Inflammatory macrophage (primary cell): Measurements from ENCODE around the gene PLK2.

Source experiments
- DNase-seq, 2 donors: peaks; one replicate each; pipeline ENCODE4 v3.0.0-alpha.2; 2020 to 2022

The PLK2 gene

GRCh38 chr5:58477760-58478376, 18.0 kb upstream of the PLK2 start:
- peak; percentile 8 to 30 for DNase-seq

- no peak for DNase-seq
Observed at GRCh38 chr5:58475404-58475803, 15.5 kb upstream of the PLK2 start.

GRCh38 chr5:58469896-58470295, 10.0 kb upstream of the PLK2 start:
- DNase-seq = peak; percentile 43 to 62

DNA sequence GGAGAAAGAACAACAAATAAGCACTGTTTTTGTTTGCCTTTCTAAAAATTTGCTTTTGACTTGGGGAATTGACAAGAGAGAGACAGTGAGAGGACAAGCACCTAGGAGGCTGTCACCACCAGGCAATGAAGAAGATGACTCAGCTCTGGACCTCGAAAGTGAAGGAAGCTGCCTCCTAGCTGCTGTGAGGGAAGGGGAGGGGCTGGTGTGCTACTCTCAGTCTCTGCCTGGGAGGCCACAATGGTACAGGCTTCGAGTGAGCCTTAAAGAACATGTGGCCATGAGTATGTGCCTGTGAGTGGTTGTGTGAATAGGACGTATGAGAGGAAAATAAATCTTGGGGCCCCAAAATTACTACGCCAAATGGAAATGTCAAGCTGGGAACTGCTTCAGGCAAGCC, 7.1 kb upstream of the PLK2 start:
- DNase-seq = peak; percentile 24 to 55

GRCh38 chr5:58462623-58463230, 2.8 kb upstream of the PLK2 start:
- peak; percentile 68 to 88 for DNase-seq

GRCh38 chr5:58462154-58462553, 2.3 kb upstream of the PLK2 start:
- peak; percentile 19 to 53 for DNase-seq

DNA sequence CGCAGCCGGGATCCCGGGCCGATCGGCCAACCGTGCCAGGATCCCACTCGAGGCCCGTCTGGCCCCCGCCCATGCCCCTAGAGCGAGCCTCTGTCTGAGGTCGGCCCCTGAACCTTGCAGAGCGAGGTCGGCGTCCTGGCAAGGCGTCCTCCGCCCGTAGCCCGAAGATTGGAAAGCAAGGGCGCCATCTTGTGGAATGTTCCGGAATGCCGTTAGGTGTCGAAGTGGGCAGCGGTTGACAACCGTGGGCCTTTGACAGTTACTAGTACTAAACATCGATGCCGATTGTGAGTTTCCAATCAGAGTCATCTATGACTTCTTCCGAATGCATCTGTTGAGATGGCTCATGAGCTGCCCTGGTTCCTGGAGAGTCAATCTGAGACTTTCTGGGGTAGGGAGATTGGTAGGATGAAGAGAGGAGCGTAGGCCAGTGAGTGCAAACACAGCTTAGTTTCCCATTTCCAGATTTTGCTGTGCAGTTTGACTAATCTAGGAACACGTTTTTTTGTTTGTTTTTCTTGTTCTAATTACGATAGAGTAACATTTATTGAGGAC, 923 bp upstream of the PLK2 start:
- peak; percentile 91 to 94 for DNase-seq

- DNase-seq = peak; percentile 1 to 22
Observed at GRCh38 chr5:58459146-58460001, 512 bp downstream of the PLK2 start.

GRCh38 chr5:58458743-58459145, 1.1 kb downstream of the PLK2 start:
- DNase-seq = no peak

DNA sequence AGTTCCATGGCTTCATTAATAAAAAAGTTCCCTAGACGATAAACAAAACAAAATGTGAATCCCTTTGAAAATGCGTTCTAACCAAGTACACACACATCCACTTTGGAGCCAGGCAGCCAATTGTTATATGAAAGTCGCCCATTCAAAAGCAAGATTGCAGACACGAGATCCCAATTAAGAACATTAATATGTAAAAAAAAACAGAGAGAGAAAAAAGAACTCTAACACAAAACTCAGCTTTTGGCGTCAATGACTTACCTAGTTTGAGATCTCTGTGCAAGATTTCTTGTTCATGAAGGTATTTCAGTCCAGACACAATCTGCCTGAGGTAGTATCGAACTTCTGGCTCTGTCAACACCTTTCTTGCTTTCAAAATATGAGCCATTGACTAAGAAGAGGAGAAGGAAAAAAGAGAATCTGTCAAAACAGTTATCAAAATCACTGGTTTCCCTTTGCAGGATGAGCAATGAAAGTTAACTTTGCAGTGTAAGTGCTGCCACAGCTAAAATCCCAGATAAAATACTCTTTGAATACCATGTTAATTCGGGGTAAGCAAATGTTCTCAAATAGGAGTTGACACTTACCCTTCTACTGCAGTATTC, 1.6 kb downstream of the PLK2 start:
- no peak for DNase-seq

- DNase-seq = no peak
Observed at GRCh38 chr5:58457050-58457449, 2.8 kb downstream of the PLK2 start.

DNA sequence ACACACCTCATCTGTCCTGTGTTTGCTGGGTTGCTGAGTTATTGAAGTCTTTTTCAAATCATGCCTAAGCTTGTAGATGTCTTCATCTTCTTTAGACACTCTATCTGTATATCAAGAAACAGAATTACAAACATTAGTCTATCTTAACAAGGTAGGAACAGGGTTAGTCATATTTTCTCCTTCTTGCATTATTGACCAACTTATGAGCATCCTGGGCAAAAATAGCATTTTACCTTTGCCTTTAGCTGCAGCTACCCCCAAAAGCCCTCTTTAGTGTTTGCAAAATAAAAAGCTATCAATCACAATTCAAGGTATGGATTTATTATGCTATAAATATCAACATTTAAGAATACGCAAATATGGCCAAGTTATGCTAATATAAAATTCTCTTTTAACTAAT, 3.4 kb downstream of the PLK2 start:
- no peak for DNase-seq

GRCh38 chr5:58456026-58456425, 3.9 kb downstream of the PLK2 start:
- DNase-seq = no peak

- DNase-seq = no peak
Observed at GRCh38 chr5:58455480-58455879, 4.4 kb downstream of the PLK2 start.

GRCh38 chr5:58455066-58455465, 4.8 kb downstream of the PLK2 start:
- DNase-seq = no peak

- no peak for DNase-seq
Observed at GRCh38 chr5:58454025-58454424, 5.9 kb downstream of the PLK2 start.

- DNase-seq = no peak
Observed at GRCh38 chr5:58453306-58453705, 6.6 kb downstream of the PLK2 start.

GRCh38 chr5:58452566-58453258, 7.2 kb downstream of the PLK2 start:
- no peak for DNase-seq

DNA sequence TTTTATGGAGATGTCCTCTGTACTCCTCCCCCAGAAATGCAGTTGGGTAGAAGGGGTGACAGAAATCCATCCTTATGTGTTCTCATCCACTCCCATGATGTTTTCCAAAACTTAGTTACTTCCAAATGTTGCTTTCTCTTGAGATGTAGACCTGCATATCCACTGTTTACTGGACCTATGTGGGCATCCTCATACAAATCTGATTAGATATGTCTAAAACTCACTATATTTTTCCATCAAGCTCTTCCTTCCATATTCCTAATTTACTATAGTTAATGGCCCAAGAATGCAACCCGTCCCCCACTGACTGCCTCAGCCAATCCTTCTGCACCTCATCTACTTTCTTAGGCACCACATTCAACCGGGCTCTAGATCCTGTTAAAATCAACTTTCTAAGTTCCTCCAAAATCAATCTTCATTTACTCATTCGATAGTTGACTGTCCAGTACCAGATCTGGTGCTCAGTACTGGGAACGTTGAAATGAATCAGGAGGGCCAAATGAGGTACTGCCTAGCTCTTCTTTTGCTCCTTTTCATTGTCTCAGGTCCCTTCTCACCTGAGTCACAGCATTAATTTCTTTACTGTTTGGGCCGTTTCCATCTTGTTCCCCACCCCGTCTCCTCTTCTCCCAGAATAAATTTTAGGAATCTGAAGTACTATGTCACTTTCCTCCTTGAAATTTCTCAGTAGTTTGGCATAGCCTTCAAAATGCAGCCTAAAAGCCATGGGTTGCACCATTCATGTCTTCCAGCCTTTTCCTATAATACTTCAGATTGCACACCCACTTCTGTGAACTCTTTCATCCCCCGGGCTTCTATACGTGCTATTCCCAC, 7.9 kb downstream of the PLK2 start:
- no peak for DNase-seq

DNA sequence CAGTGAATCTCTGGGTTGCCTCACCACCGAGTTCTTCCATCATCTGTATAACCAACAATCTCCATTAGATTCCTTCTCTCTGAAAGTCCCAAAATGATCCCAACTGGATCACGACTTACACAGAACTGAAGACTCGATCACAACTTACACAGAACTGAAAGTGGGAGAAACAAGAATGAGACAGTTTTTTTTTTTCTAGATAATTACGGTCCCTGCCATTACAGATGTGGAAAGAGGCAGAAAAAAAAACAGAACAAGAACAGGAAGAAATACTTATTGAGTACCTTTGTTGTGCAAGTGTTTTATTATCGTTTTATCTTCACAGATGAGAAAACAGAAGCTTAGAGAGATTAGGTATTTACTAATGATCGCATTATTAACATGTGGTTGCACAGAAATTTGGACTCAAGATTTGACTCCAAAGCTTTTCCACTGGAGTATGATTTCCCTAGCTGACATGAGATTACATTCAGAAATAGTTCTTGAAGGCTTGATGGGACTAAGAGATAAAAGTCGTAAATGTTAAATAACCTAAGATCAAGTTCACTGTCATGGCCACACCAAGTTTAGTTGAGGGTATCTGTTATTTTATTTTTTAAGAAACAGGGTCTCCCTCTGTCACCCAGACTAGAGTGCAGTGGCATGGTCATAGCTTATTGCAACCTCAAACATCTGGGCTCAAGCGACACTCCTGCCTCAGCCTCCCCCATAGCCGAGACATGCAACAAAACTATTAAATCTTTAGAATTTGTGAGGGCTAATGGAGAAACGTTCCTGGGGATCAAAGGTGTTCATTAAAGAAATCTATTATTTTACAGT, 8.9 kb downstream of the PLK2 start:
- no peak for DNase-seq

DNA sequence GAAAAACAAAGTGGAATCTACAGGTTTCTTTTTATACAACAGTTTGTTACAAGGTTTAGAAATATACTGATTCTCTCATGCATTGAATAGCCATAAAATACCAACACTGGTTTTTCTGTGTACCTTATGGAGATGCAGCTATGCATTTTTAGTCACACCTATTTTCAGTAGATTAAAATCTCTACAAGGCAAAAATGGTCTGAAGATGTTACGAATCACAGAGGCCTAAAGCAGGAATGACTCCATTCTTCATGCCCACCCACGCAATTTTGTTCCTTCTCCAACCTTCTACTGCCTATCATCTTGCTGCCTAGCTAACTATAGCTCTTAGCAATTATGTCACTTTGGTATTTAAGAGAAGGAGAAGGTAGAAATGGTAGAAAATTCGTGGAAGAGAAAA, 9.9 kb downstream of the PLK2 start:
- DNase-seq = peak in 1 of 2 donors; percentile 4
